HepG2 (cell line): ENCODE data around the gene GJC2. TPM values are rescaled to one million over a fixed set of nuclear protein-coding genes. Genes with fewer than 3 reads are reported as not detected.

Experiments
- ATAC-seq: fragments of 200-7000 bp; cut with Tn5 transposase; 3 replicates; pipeline ENCODE4 v1.9.1; 2020; ENCODE audit warnings: mild to moderate bottlenecking, moderate library complexity
- BruUV-seq: library from RNA; stranded (reverse); fragments of 400-500 nt; replicated peaks from 2 replicates; lab custom pipeline; 2021; lab: Mats Ljungman, UMichigan
- CTCF ChIA-PET: fragments of 300-600 bp; formaldehyde crosslinking; extraction: SDS; loops from one replicate; lab custom pipeline; 2021; ENCODE audit warnings: low total read pairs, inconsistent platforms, low intra/inter-chr PET ratio; lab: Yijun Ruan, JAX
- POLR2A ChIA-PET: fragments of 350-600 bp; sonication (Branson Sonifier 250); formaldehyde crosslinking; loops from one replicate; lab custom pipeline; 2020; ENCODE audit warnings: antibody characterized with exemption, inconsistent platforms; lab: Yijun Ruan, JAX
- DNase-seq: peaks from one replicate; pipeline ENCODE4 v3.0.0-alpha.2; 2015; ENCODE audit warnings: low spot score
- FAIRE-seq: peaks from 3 replicates; lab custom pipeline; 2011; peaks lifted over from hg19 to GRCh38; lab: Jason Lieb, UNC
- H2AFZ ChIP-seq: one replicate; pipeline ENCODE4 v1.6.1; 2011; ENCODE audit warnings: low read length, inconsistent platforms
- H3K27ac ChIP-seq: fragments of 300-600 bp; 3 replicates; pipeline ENCODE4 v1.8.0; 2011; ENCODE audit warnings: mixed run types, mild to moderate bottlenecking, mixed read lengths, low read length, inconsistent platforms; ENCODE audit not compliant: insufficient read depth; ENCODE audit errors: extremely low read length
- H3K27me3 ChIP-seq, 2 experiments: fragments of 200-600 bp in 1 of 2; 2 replicates in 1 of 2; 3 replicates in 1 of 2; pipeline versions ENCODE4 v1.6.0 to v1.8.0; 2011; ENCODE audit warnings: low read length in 2 of 2, mild to moderate bottlenecking in 2 of 2, moderate library complexity in 2 of 2, inconsistent platforms in 1 of 2; ENCODE audit not compliant: insufficient read depth in 2 of 2, control insufficient read depth in 1 of 2
- H3K36me3 ChIP-seq, 2 experiments: fragments of 200-600 bp in 1 of 2; replicated peaks in 1 of 2; 2 replicates in 1 of 2; 3 replicates in 1 of 2; pipeline versions ENCODE4 v1.5.1 to v1.8.0; 2011; ENCODE audit warnings: low read length in 2 of 2, inconsistent platforms in 1 of 2; ENCODE audit not compliant: insufficient read depth in 2 of 2, control insufficient read depth in 1 of 2
- H3K4me1 ChIP-seq: 2 replicates; pipeline ENCODE4 v1.5.1; 2012; ENCODE audit warnings: low read length, inconsistent platforms; ENCODE audit not compliant: insufficient read depth
- H3K4me2 ChIP-seq: 2 replicates; pipeline ENCODE4 v1.6.0; 2011; ENCODE audit warnings: low read depth, low read length, inconsistent platforms
- H3K4me3 ChIP-seq, 3 experiments: fragments of 200-600 bp in 1 of 3; sonication (generic), shearing (Covaris generic) in 1 of 3; replicated peaks in 1 of 3; 2 replicates each; pipeline ENCODE4 v1.5.1; 2011 to 2016; ENCODE audit warnings: low read length in 3 of 3, inconsistent platforms in 2 of 3, low read depth in 2 of 3, mild to moderate bottlenecking in 2 of 3, control low read depth in 1 of 3, mixed read lengths in 1 of 3; ENCODE audit not compliant: insufficient read depth in 1 of 3
- H3K79me2 ChIP-seq: one replicate; pipeline ENCODE4 v1.6.1; 2011; ENCODE audit warnings: low read length, inconsistent platforms; ENCODE audit not compliant: insufficient read depth
- H3K9ac ChIP-seq: 2 replicates; pipeline ENCODE4 v1.6.0; 2011; ENCODE audit warnings: mild to moderate bottlenecking, low read depth, low read length, inconsistent platforms; ENCODE audit not compliant: insufficient read depth
- H3K9me3 ChIP-seq: 2 replicates; pipeline ENCODE4 v1.5.1; 2012; ENCODE audit warnings: mild to moderate bottlenecking, low read length
- H4K20me1 ChIP-seq: 2 replicates; pipeline ENCODE4 v1.6.0; 2011; ENCODE audit warnings: inconsistent platforms, mild to moderate bottlenecking, low read length, moderate library complexity; ENCODE audit not compliant: insufficient read depth
- ARNTL ChIP-seq: sonication (generic); formaldehyde crosslinking; IDR thresholded peaks from 2 replicates; pipeline ENCODE4 v1.4.0; 2020; ENCODE audit warnings: mild to moderate bottlenecking, missing genetic modification reagents
- MYNN ChIP-seq: sonication (generic); formaldehyde crosslinking; IDR thresholded peaks from 2 replicates; pipeline ENCODE4 v1.4.0; 2020; ENCODE audit warnings: mild to moderate bottlenecking, low read depth, missing genetic modification reagents
- TFDP2 ChIP-seq: sonication (generic); formaldehyde crosslinking; IDR thresholded peaks from 2 replicates; pipeline ENCODE4 v1.4.0; 2020; ENCODE audit warnings: missing genetic modification reagents
- THAP9 ChIP-seq: sonication (generic); formaldehyde crosslinking; IDR thresholded peaks from 2 replicates; pipeline ENCODE4; 2020; ENCODE audit warnings: missing genetic modification reagents, mild to moderate bottlenecking, borderline replicate concordance
- TOPORS ChIP-seq: sonication (generic); formaldehyde crosslinking; IDR thresholded peaks from 2 replicates; pipeline ENCODE4 v1.8.0; 2023; ENCODE audit warnings: mild to moderate bottlenecking, missing genetic modification reagents
- TRIM24 ChIP-seq: sonication (generic); formaldehyde crosslinking; IDR thresholded peaks from 2 replicates; pipeline ENCODE4 v1.8.0; 2022; ENCODE audit warnings: mild to moderate bottlenecking, missing genetic modification reagents
- ZFP41 ChIP-seq: sonication (generic); formaldehyde crosslinking; IDR thresholded peaks from 2 replicates; pipeline ENCODE4 v1.4.0; 2020; ENCODE audit warnings: mild to moderate bottlenecking, missing genetic modification reagents, borderline replicate concordance
- ZFP62 ChIP-seq: sonication (generic); formaldehyde crosslinking; IDR thresholded peaks from 2 replicates; pipeline ENCODE4 v1.4.0; 2020; ENCODE audit warnings: missing genetic modification reagents
- ZNF10 ChIP-seq: sonication (generic); formaldehyde crosslinking; IDR thresholded peaks from 2 replicates; pipeline ENCODE4 v1.4.0; 2020; ENCODE audit warnings: mild to moderate bottlenecking, low read depth, missing genetic modification reagents, borderline replicate concordance
- ZNF354B ChIP-seq: sonication (generic); formaldehyde crosslinking; IDR thresholded peaks from 2 replicates; pipeline ENCODE4 v1.8.0; 2022; ENCODE audit warnings: mild to moderate bottlenecking, missing genetic modification reagents
- ZNF549 ChIP-seq: sonication (generic); formaldehyde crosslinking; IDR thresholded peaks from 2 replicates; pipeline ENCODE4 v1.5.0; 2020; ENCODE audit warnings: missing genetic modification reagents
- ZNF558 ChIP-seq: sonication (generic); formaldehyde crosslinking; IDR thresholded peaks from 2 replicates; pipeline ENCODE4 v1.9.0; 2022; ENCODE audit warnings: mild to moderate bottlenecking, missing genetic modification reagents, borderline replicate concordance
- ZNF570 ChIP-seq: sonication (generic); formaldehyde crosslinking; IDR thresholded peaks from 2 replicates; pipeline ENCODE4 v1.4.0; 2020; ENCODE audit warnings: mild to moderate bottlenecking, missing genetic modification reagents, borderline replicate concordance
- ZNF609 ChIP-seq: sonication (generic); formaldehyde crosslinking; IDR thresholded peaks from 2 replicates; pipeline ENCODE4 v1.4.0; 2020; ENCODE audit warnings: mild to moderate bottlenecking, missing genetic modification reagents, borderline replicate concordance
- WGBS: methylation state at CpG from one replicate; pipeline ENCODE4 v1.1.6; 2017; ENCODE audit warnings: low lambda C conversion rate; 5-methylcytosine and 5-hydroxymethylcytosine counted together
- in situ Hi-C: cut with HindIII; loops from 2 replicates; pipeline ENCODE4 v1.10.0; 2017; ENCODE audit warnings: low pct_unique_long_range_greater_than_20kb; ENCODE audit not compliant: extremely low pct_ligation_motif_present
- intact Hi-C: fragments of 100-400 bp; cut with micrococcal nuclease; formaldehyde crosslinking; loops from one replicate; pipeline ENCODE4 v1.10.0; 2022; ENCODE audit not compliant: unreplicated experiment
- polyA plus RNA-seq, 8 experiments: library from polyadenylated mRNA; depleted of rRNA in 3 of 8; stranded (reverse) in 7 of 8; unstranded in 1 of 8; fragments of >200 nt; fragmentation: Illumina TruSeq in 4 of 8; extraction: Trizol in 4 of 8; gene quantifications; 2 replicates each; pipeline versions ENCODE4 v1.2.1 to v1.2.3, GENCODE V29; 2011 to 2016; ENCODE audit warnings: low read depth in 4 of 8, missing spikeins in 1 of 8, mixed read lengths in 1 of 8; ENCODE audit not compliant: insufficient read depth in 1 of 8
- total RNA-seq, 5 experiments: library from RNA; depleted of rRNA; stranded (reverse); fragments of >200 nt; fragmentation: Illumina TruSeq; extraction: Trizol; gene quantifications; 2 replicates each; pipeline ENCODE4 v1.2.3, GENCODE V29; 2016; ENCODE audit warnings: low read depth in 1 of 5

The GJC2 gene
- total and polyA plus RNA-seq, 2 of the 13 experiments (the other 11 are each of a cell fraction or from before 2014, with no cell fraction given): 1.6 to 3.8 TPM

GRCh38 chr1:228165372-228166169, 15.8 kb downstream of the GJC2 start, which contains the start of gene IBA57:
Gene IBA57 (plus strand): TSS chr1:228165804. CDS start chr1:228165817, 13 bp downstream.
- Histone ChIP-seq H3K4me1 (peaks cover 50% of the 10 kb centered on the region), H3K4me3 (peak within 1 kb of the TSS; percentile 61 to 88 (median 84)), H3K36me3 (no peaks in the 10 kb centered on the region), H3K79me2 (peaks cover 5% of the 10 kb centered on the region), H2AFZ (no peak within 1 kb of the TSS), H3K9ac (peak within 1 kb of the TSS; percentile 98), H3K4me2 (peak within 1 kb of the TSS; percentile 99), H4K20me1 (no peaks in the 10 kb centered on the region), H3K27me3 (no peaks in the 10 kb centered on the region; a peak in 1 of 5 replicates), H3K9me3 (no peaks in the 10 kb centered on the region), H3K27ac (peak within 1 kb of the TSS; percentile 99)
- peak; percentile 95 for DNase-seq
- no TSS peak for BruUV-seq
- no CpG with 5 or more reads among the region's 93 CpGs for WGBS
- peak; percentile 85 for ATAC-seq
- ChIA-PET POLR2A (interaction anchor here (0.6 to 3.3 kb wide), 24 partner anchors 9 to 336 kb away, joined by 3 to 72 read pairs (median 5); partner anchors contain the start of genes ARF1, GJC2, GUK1 and MRPL55), CTCF (interaction anchor here (1.1 to 1.6 kb wide), 2 partner anchors 25 to 35 kb away, joined by 3 to 7 read pairs; partner anchors contain the start of gene GUK1)
- FAIRE-seq: peak; percentile 67
- intact Hi-C loops: loop anchor here (1.0 to 2.0 kb wide), 2 partner anchors 26 to 35 kb away; no protein-coding TSS in a partner anchor
- in situ Hi-C loops: no loop called here
- no peak for TF ChIP-seq MYNN
- peak; percentile 30; the same call in 1 of the 2 replicates for TF ChIP-seq ZNF570 (CRISPR knock-in tag)
- TF ChIP-seq TFDP2 (CRISPR knock-in tag): peak; percentile 85
- peak; percentile 54; the same call in 1 of the 2 replicates for TF ChIP-seq ZNF609
- TF ChIP-seq TOPORS (CRISPR knock-in tag): peak; percentile 86
- TF ChIP-seq ZFP41 (CRISPR knock-in tag): no peak
- TF ChIP-seq ZNF10: no peak
- TF ChIP-seq THAP9: no peak
- TF ChIP-seq ZNF354B (CRISPR knock-in tag): no peak
- TF ChIP-seq ZFP62: no peak
- TF ChIP-seq ZNF549 (CRISPR knock-in tag): no peak
- no peak for TF ChIP-seq TRIM24
- peak; percentile 59 for TF ChIP-seq ARNTL
- peak; percentile 90; the same call in 1 of the 2 replicates for TF ChIP-seq ZNF558 (CRISPR knock-in tag)
